Osteocyte (in vitro differentiated cells): Measurements from ENCODE around the gene FGF12. TPM values are rescaled to one million over a fixed set of nuclear protein-coding genes. Genes with fewer than 3 reads are reported as not detected.

Experiments used
- DNase-seq: peaks from one replicate; pipeline ENCODE4 v3.0.0; 2021; ENCODE audit warnings: mixed read lengths; ENCODE audit not compliant: unreplicated experiment; ENCODE audit errors: extremely low spot score
- H3K27ac Mint-ChIP-seq: one replicate; pipeline ENCODE4 v1.8.0; 2021; ENCODE audit warnings: mild to moderate bottlenecking, mixed read lengths; ENCODE audit not compliant: unreplicated experiment
- H3K27me3 Mint-ChIP-seq: one replicate; pipeline ENCODE4 v1.8.0; 2021; ENCODE audit warnings: mixed read lengths; ENCODE audit not compliant: unreplicated experiment
- H3K36me3 Mint-ChIP-seq: one replicate; pipeline ENCODE4 v1.8.0; 2021; ENCODE audit warnings: mixed read lengths; ENCODE audit not compliant: unreplicated experiment
- H3K4me1 Mint-ChIP-seq: one replicate; pipeline ENCODE4 v1.8.0; 2021; ENCODE audit warnings: mixed read lengths; ENCODE audit not compliant: unreplicated experiment
- H3K4me3 Mint-ChIP-seq: one replicate; pipeline ENCODE4 v1.8.0; 2021; ENCODE audit warnings: mild to moderate bottlenecking, moderate library complexity, mixed read lengths; ENCODE audit not compliant: unreplicated experiment
- H3K9me3 Mint-ChIP-seq: one replicate; pipeline ENCODE4 v1.8.0; 2021; ENCODE audit warnings: mixed read lengths; ENCODE audit not compliant: unreplicated experiment
- total RNA-seq: library from RNA; stranded (reverse); gene quantifications from 2 replicates; pipeline ENCODE4 v1.2.1, GENCODE V29; 2021
- TF ChIP-seq, protein P1 (sequence below): fragments of 200-600 bp; sonication (generic); IDR thresholded peaks from 2 replicates; pipeline ENCODE4 v1.5.0; 2021; ENCODE audit warnings: antibody characterized with exemption, mild to moderate bottlenecking, moderate library complexity

The FGF12 gene
- total RNA-seq, 1 donor from 2014 or later = not detected

DNA sequence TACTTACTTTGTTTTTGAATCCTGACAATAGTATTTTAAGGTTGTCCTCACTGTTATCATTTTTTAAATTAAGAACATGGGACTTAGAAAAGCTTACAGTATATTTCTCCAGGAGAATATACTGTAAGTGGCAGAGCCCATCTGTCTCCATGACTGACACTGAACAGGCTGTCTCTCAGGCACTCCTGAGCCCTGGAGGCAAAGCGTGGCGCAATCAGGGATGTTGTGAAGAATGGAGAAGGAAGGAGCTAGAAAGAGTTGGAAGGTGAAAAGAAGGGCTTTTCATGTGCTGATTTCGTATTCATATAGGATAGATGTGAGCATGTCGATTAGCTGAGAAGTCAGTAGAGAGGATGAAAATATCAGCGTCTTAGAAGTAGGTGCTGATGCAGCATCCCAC lies 41.5 kb downstream of the FGF12 start:
- no peaks in the 10 kb centered on the region for H3K27me3 Mint-ChIP-seq
- DNase-seq = no peak

DNA sequence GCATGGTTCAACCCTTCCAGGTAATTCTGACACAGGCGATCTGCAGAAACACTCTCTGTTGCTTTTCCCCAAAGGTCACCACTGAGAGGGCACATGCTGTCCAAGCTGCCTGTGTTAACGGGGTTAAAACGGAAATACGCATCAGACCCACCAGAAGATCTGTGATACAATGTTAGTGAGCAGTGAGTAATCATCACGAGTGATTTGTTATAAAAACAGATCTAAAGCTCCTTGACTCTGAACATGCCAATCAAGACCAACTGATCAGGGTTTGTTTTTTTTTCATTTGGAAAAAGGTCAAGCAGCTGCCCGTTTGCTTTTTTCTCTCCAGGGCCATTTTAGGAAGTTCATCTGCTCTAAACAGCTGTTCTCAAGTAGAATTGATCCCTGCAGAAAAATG lies 43.2 kb downstream of the FGF12 start:
- Mint-ChIP-seq H3K4me1 (no peaks in the 10 kb centered on the region), H3K36me3 (no peaks in the 10 kb centered on the region), H3K27ac (no peak overlapping the region), H3K9me3 (peaks cover 9% of the 10 kb centered on the region), H3K27me3 (no peaks in the 10 kb centered on the region), H3K4me3 (no peak overlapping the region)
- TF ChIP-seq, protein P1, sequence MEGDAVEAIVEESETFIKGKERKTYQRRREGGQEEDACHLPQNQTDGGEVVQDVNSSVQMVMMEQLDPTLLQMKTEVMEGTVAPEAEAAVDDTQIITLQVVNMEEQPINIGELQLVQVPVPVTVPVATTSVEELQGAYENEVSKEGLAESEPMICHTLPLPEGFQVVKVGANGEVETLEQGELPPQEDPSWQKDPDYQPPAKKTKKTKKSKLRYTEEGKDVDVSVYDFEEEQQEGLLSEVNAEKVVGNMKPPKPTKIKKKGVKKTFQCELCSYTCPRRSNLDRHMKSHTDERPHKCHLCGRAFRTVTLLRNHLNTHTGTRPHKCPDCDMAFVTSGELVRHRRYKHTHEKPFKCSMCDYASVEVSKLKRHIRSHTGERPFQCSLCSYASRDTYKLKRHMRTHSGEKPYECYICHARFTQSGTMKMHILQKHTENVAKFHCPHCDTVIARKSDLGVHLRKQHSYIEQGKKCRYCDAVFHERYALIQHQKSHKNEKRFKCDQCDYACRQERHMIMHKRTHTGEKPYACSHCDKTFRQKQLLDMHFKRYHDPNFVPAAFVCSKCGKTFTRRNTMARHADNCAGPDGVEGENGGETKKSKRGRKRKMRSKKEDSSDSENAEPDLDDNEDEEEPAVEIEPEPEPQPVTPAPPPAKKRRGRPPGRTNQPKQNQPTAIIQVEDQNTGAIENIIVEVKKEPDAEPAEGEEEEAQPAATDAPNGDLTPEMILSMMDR = no peak
- no peak for DNase-seq

More for the DNA sequence above, 41.5 kb downstream of the FGF12 start:
- Mint-ChIP-seq H3K4me3 (no peak overlapping the region), H3K9me3 (peaks cover 24% of the 10 kb centered on the region), H3K27ac (no peak overlapping the region), H3K4me1 (no peaks in the 10 kb centered on the region), H3K36me3 (no peaks in the 10 kb centered on the region)
- TF ChIP-seq, protein P1 = no peak

DNA sequence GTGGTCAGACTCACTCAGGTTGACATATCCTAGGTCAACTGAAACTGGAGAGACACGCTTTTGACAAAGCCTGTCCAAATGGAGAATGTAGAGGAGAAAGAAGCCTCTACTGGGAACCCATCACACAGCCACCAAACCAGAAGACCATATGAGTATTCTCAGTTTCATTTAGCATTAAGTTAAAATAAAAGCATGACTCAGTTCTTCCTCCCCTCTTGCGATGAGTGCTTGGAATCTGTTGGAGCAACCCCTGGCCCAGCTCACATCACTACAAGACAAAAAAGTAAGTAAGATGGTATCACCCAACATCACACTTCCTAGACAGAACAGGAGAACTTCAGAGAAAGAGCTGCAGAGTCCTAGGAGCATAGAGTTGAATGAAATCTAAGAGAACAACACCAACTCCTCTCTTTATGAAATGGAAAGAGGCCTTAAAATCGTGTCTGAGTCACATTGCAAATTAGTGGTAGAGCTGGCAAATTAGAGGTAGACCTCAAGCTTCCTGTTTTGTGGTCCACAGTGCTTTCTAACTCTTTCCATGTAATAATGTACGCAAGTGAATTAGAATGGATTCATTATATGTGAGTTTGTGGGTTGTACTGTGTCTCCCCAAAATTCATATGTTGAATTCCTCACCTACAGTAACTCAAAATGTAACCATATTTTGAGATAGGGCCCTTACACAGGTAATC lies 51.2 kb downstream of the FGF12 start:
- no peak overlapping the region for H3K4me3 Mint-ChIP-seq
- no peak overlapping the region for H3K27ac Mint-ChIP-seq
- no peaks in the 10 kb centered on the region for H3K27me3 Mint-ChIP-seq
- DNase-seq = no peak
- no peaks in the 10 kb centered on the region for H3K4me1 Mint-ChIP-seq
- TF ChIP-seq, protein P1 = no peak
- peaks cover 8% of the 10 kb centered on the region for H3K9me3 Mint-ChIP-seq
- no peaks in the 10 kb centered on the region for H3K36me3 Mint-ChIP-seq

DNA sequence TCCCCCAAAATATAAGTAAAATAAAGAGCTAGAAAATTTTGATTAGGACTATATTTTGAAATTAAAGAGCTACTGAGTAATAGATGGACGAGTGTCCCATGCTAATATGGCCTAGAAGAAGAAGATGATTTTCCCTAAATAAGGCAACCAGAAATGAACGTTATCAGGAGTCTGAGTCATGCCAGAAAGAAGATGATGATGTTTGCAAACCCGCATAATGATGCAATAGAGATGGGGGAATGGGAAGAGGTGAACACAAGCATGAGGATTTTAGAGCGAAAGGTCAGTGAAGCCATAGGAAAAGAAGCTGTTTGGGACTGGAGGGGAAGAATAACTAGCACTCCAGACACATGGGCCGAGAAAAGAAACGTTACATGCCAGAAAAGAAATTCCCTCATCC lies 71.7 kb downstream of the FGF12 start:
- no peaks in the 10 kb centered on the region for H3K36me3 Mint-ChIP-seq
- no peaks in the 10 kb centered on the region for H3K4me1 Mint-ChIP-seq
- TF ChIP-seq, protein P1 = no peak
- no peak for DNase-seq
- no peaks in the 10 kb centered on the region for H3K27me3 Mint-ChIP-seq
- no peak overlapping the region for H3K4me3 Mint-ChIP-seq
- no peaks in the 10 kb centered on the region for H3K9me3 Mint-ChIP-seq
- no peak overlapping the region for H3K27ac Mint-ChIP-seq

DNA sequence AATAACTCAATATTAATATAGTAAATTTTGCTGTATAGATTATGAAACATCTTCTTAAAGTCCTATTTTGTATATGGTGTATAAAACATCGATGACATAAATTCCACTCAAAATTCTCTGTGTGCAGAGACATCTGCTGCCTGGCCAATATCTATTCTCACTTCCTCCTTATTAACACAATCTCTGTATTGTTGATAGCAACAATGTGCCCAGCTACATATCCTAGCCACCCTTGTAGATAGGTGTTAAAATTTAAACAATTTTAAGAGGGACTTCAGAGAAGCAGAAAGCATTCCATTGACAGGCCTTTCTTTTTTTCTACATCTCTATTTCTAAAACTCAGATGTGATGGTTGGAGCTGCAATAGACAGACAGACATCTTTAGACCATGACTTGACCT lies 72.3 kb downstream of the FGF12 start:
- Mint-ChIP-seq H3K36me3 (no peaks in the 10 kb centered on the region), H3K9me3 (no peaks in the 10 kb centered on the region), H3K4me3 (no peak overlapping the region), H3K4me1 (no peaks in the 10 kb centered on the region), H3K27me3 (no peaks in the 10 kb centered on the region), H3K27ac (no peak overlapping the region)
- TF ChIP-seq, protein P1 = no peak
- no peak for DNase-seq
